Parathyroid adenoma (tissue), 2 donors: Measurements from ENCODE around the gene RAPGEF6.

Source experiments
- H2AFZ ChIP-seq: fragments of 300-600 bp; sonication (generic); one replicate; pipeline ENCODE4 v1.7.0; 2017; ENCODE audit warnings: antibody characterized with exemption, mild to moderate bottlenecking
- H3K27ac ChIP-seq: fragments of 300-600 bp; sonication (generic); one replicate; pipeline ENCODE4 v1.7.0; 2017
- H3K27me3 ChIP-seq: fragments of 300-600 bp; sonication (generic); one replicate; pipeline ENCODE4 v1.7.0; 2017; ENCODE audit warnings: low read length; ENCODE audit not compliant: control insufficient read depth, insufficient read depth
- H3K36me3 ChIP-seq: fragments of 300-600 bp; sonication (generic); one replicate; pipeline ENCODE4 v1.7.0; 2017; ENCODE audit warnings: low read length; ENCODE audit not compliant: control insufficient read depth, insufficient read depth
- H3K4me1 ChIP-seq: fragments of 300-600 bp; sonication (generic); one replicate; pipeline ENCODE4 v1.7.0; 2017; ENCODE audit warnings: control low read depth
- H3K4me2 ChIP-seq: fragments of 300-600 bp; sonication (generic); one replicate; pipeline ENCODE4 v1.7.0; 2017; ENCODE audit warnings: low read length
- H3K4me3 ChIP-seq: fragments of 300-600 bp; sonication (generic); one replicate; pipeline ENCODE4 v1.7.0; 2017; ENCODE audit warnings: low read depth, low read length
- H3K79me2 ChIP-seq: fragments of 300-600 bp; sonication (generic); one replicate; pipeline ENCODE4 v1.7.0; 2017; ENCODE audit warnings: control low read depth
- H3K9ac ChIP-seq: fragments of 300-600 bp; sonication (generic); one replicate; pipeline ENCODE4 v1.7.0; 2017; ENCODE audit warnings: mild to moderate bottlenecking
- H3K9me3 ChIP-seq: fragments of 300-600 bp; sonication (generic); one replicate; pipeline ENCODE4 v1.7.0; 2017; ENCODE audit warnings: low read length; ENCODE audit not compliant: control insufficient read depth
- CTCF ChIP-seq: fragments of 300-600 bp; sonication (generic); IDR thresholded peaks from one replicate; pipeline ENCODE4 v1.7.0; 2017; ENCODE audit warnings: antibody characterized with exemption, mild to moderate bottlenecking
- donor health status: primary hyperparathyroidism.

The RAPGEF6 gene

GRCh38 chr5:131530706-131531331 lies 104.2 kb downstream of the RAPGEF6 start:
- no peak overlapping the region for H3K4me2 ChIP-seq
- no peaks in the 10 kb centered on the region for H3K79me2 ChIP-seq
- no peaks in the 10 kb centered on the region for H3K36me3 ChIP-seq
- H3K9ac ChIP-seq: no peak overlapping the region
- TF ChIP-seq CTCF: no peak
- peaks cover 7% of the 10 kb centered on the region for H3K4me1 ChIP-seq
- H3K27ac ChIP-seq: no peak overlapping the region
- H3K9me3 ChIP-seq: no peaks in the 10 kb centered on the region
- no peak overlapping the region for H2AFZ ChIP-seq
- H3K4me3 ChIP-seq: no peak overlapping the region
- H3K27me3 ChIP-seq: no peaks in the 10 kb centered on the region

- Histone ChIP-seq H3K9ac (no peak overlapping the region), H3K4me3 (no peak overlapping the region), H3K4me2 (no peak overlapping the region), H3K4me1 (peaks cover 7% of the 10 kb centered on the region), H3K27me3 (no peaks in the 10 kb centered on the region), H3K9me3 (no peaks in the 10 kb centered on the region), H3K27ac (no peak overlapping the region), H3K79me2 (no peaks in the 10 kb centered on the region), H2AFZ (no peak overlapping the region), H3K36me3 (no peaks in the 10 kb centered on the region)
- TF ChIP-seq CTCF: no peak
These were observed 106.3 kb downstream of the RAPGEF6 start for GRCh38 chr5:131528682-131529081.

- Histone ChIP-seq H3K9me3 (no peaks in the 10 kb centered on the region), H3K27ac (no peak overlapping the region), H3K27me3 (no peaks in the 10 kb centered on the region), H3K4me2 (no peak overlapping the region), H3K36me3 (no peaks in the 10 kb centered on the region), H3K4me1 (no peaks in the 10 kb centered on the region), H3K4me3 (no peak overlapping the region), H3K9ac (no peak overlapping the region), H2AFZ (no peak overlapping the region), H3K79me2 (no peaks in the 10 kb centered on the region)
- no peak for TF ChIP-seq CTCF
These were observed 109.2 kb downstream of the RAPGEF6 start for GRCh38 chr5:131525805-131526204.

- no peak overlapping the region for H2AFZ ChIP-seq
- H3K36me3 ChIP-seq: no peaks in the 10 kb centered on the region
- H3K4me1 ChIP-seq: no peaks in the 10 kb centered on the region
- H3K9me3 ChIP-seq: no peaks in the 10 kb centered on the region
- H3K27me3 ChIP-seq: no peaks in the 10 kb centered on the region
- H3K4me3 ChIP-seq: no peak overlapping the region
- TF ChIP-seq CTCF: no peak
- no peak overlapping the region for H3K9ac ChIP-seq
- no peak overlapping the region for H3K27ac ChIP-seq
- H3K4me2 ChIP-seq: no peak overlapping the region
- no peaks in the 10 kb centered on the region for H3K79me2 ChIP-seq
These were observed 110.6 kb downstream of the RAPGEF6 start for GRCh38 chr5:131524431-131524830.

GRCh38 chr5:131523500-131524185 lies 111.4 kb downstream of the RAPGEF6 start:
- TF ChIP-seq CTCF: no peak
- Histone ChIP-seq H3K4me1 (no peaks in the 10 kb centered on the region), H3K79me2 (no peaks in the 10 kb centered on the region), H3K27ac (no peak overlapping the region), H3K4me3 (no peak overlapping the region), H2AFZ (no peak overlapping the region), H3K9ac (no peak overlapping the region), H3K4me2 (no peak overlapping the region), H3K36me3 (no peaks in the 10 kb centered on the region), H3K27me3 (no peaks in the 10 kb centered on the region), H3K9me3 (no peaks in the 10 kb centered on the region)
